GM12873 (cell line): ENCODE results near the gene GRHL1.

Experiments
- TF ChIP-seq, protein P1 (sequence below): IDR thresholded peaks from 2 replicates; pipeline ENCODE4 v1.5.1; 2012; ENCODE audit warnings: low read depth, mild to moderate bottlenecking, moderate library complexity, low read length, control low read depth; ENCODE audit not compliant: insufficient read depth; ENCODE audit errors: missing control alignments

Gene GRHL1

GRCh38 chr2:10003206-10004125 lies 52.0 kb downstream of the GRHL1 start:
- TF ChIP-seq, protein P1, sequence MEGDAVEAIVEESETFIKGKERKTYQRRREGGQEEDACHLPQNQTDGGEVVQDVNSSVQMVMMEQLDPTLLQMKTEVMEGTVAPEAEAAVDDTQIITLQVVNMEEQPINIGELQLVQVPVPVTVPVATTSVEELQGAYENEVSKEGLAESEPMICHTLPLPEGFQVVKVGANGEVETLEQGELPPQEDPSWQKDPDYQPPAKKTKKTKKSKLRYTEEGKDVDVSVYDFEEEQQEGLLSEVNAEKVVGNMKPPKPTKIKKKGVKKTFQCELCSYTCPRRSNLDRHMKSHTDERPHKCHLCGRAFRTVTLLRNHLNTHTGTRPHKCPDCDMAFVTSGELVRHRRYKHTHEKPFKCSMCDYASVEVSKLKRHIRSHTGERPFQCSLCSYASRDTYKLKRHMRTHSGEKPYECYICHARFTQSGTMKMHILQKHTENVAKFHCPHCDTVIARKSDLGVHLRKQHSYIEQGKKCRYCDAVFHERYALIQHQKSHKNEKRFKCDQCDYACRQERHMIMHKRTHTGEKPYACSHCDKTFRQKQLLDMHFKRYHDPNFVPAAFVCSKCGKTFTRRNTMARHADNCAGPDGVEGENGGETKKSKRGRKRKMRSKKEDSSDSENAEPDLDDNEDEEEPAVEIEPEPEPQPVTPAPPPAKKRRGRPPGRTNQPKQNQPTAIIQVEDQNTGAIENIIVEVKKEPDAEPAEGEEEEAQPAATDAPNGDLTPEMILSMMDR: no peak

GRCh38 chr2:10004401-10004800 lies 52.9 kb downstream of the GRHL1 start:
- TF ChIP-seq, protein P1: no peak

- TF ChIP-seq, protein P1: no peak
Observed at GRCh38 chr2:10004836-10005235, 53.3 kb downstream of the GRHL1 start.

DNA sequence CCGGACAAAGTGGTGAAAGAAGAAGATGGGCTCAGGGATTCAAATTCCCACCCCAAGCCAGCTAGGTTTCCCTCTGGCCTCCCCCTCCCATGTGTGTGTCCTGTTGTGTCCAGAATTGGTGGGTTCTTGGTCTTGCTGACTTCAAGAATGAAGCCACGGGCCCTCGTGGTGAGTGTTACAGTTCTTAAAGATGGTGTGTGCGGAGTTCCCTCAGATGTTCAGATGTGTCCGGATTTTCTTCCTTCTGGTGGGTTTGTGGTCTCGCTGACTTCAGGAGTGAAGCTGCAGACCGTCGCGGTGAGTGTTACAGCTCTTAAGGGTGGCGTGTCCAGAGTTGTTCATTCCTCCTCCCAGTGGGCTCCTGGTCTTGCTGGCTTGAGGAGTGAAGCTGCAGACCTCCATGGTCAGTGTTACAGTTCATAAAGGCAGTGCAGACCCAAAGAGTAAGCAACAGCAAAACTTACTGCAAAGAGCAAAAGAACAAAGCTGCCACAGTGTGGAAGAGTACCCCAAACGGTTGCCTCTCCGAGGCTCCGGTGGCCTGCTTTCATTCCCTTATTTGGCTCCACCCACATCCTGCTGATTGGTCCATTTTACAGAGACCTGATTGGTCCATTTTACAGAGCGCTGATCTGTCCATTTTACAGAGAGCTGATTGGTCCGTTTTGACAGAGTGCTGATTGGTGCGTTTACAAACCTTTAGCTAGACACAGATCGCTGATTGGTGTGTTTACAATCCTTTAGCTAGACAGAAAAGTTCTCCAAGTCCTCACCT lies 54.2 kb downstream of the GRHL1 start:
- TF ChIP-seq, protein P1: no peak

DNA sequence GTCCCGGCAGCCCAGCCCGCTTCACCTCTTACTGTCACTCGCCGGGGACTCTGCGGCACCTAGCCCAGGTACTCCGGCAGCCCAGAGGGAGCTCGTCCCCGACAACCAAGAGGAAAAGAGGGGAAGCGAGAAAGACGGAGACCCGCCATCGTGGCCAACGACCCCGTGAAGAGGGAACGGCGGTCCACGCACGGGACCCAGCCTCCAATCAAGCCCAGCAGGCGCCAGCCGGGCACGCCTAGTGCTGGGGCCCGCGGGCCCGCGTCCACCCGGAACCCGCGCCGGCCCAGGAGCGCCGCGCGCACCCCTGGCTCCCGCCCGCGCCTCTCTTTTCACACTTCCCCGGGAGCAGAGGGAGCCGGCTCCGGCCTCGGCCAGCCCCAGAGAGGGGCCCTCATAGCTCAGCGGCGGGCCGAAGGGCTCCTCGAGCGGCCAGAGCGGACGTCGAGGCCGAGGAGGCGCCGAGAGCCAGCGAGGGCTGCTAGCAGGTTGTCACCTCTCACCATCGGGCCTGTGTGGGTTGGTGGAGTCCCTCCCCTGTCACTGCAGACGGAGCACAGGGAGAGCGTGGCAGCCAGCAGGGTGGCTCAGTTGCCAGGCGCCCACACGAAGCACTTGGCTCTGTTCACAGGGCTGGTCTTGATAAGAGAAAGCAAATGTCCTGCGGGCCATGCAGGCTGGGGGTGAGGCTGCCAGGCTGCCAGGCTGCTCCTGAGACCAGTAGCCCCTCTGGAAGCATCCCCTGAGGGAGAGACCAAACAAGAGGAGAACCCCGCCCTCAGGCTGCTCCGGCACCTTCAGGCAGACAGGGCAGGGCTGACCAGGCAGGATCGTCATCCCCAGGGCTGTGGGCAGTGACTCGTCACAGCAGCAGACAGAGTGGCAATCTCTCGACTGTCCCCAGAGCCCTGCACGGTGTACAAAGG lies 55.0 kb downstream of the GRHL1 start:
- TF ChIP-seq, protein P1: no peak

GRCh38 chr2:10007435-10007834 lies 55.9 kb downstream of the GRHL1 start:
- TF ChIP-seq, protein P1: no peak
